A549 (cell line): ENCODE results near the gene CAP2. TPM values are rescaled to one million over a fixed set of nuclear protein-coding genes. Genes with fewer than 3 reads are reported as not detected.

Source experiments
- ATAC-seq, 2 experiments: fragments of 200-7000 bp in 1 of 2; fragments of >200 bp in 1 of 2; cut with Nextera tagmentation in 1 of 2; cut with Tn5 transposase in 1 of 2; 3 replicates each; pipeline versions ENCODE4 v1.8.0 to v1.9.1; 2018 to 2020; ENCODE audit warnings: mild to moderate bottlenecking in 1 of 2, moderate library complexity in 1 of 2
- CTCF ChIA-PET: fragments of 300-600 bp; sonication (Branson Sonifier 250); formaldehyde crosslinking; extraction: SDS; loops from one replicate; lab custom pipeline; 2021; ENCODE audit warnings: antibody characterized with exemption, inconsistent platforms; lab: Yijun Ruan, JAX
- POLR2A ChIA-PET: fragments of 350-600 bp; formaldehyde crosslinking; extraction: SDS; loops from one replicate; lab custom pipeline; 2021; ENCODE audit warnings: antibody characterized with exemption, inconsistent platforms; lab: Yijun Ruan, JAX
- DNase-seq, 2 experiments: peaks; one replicate each; pipeline versions ENCODE4 v3.0.0 to v3.0.0-alpha.2; 2011 to 2016; ENCODE audit warnings: low read depth in 1 of 2, low spot score in 1 of 2
- FAIRE-seq: peaks from 2 replicates; lab custom pipeline; 2011; peaks lifted over from hg19 to GRCh38; lab: Jason Lieb, UNC
- H3K27ac ChIP-seq, 2 experiments: fragments of >200 bp; sonication (Bioruptor Twin); formaldehyde crosslinking; 3 replicates each; pipeline ENCODE4 v1.5.1; 2016 to 2017
- H3K4me1 ChIP-seq: fragments of >200 bp; sonication (Bioruptor Twin); formaldehyde crosslinking; 3 replicates; pipeline ENCODE4 v1.6.1; 2016
- H3K4me2 ChIP-seq: fragments of >200 bp; sonication (Bioruptor Twin); formaldehyde crosslinking; 3 replicates; pipeline ENCODE4 v1.6.1; 2016
- H3K4me3 ChIP-seq: fragments of >200 bp; sonication (Bioruptor Twin); formaldehyde crosslinking; 3 replicates; pipeline ENCODE4 v1.5.1; 2016
- H3K9me3 ChIP-seq: fragments of >200 bp; sonication (Bioruptor Twin); formaldehyde crosslinking; 3 replicates; pipeline ENCODE4 v1.6.1; 2016
- CEBPB ChIP-seq, 2 experiments: fragments of >200 bp in 1 of 2; sonication (Bioruptor Twin) in 1 of 2; formaldehyde crosslinking in 1 of 2; IDR thresholded peaks; 2 replicates each; pipeline ENCODE4 v1.6.1; 2012 to 2016
- CHD4 ChIP-seq: fragments of 200-600 bp; sonication (generic); IDR thresholded peaks from 2 replicates; pipeline ENCODE4 v1.6.1; 2016; ENCODE audit warnings: antibody characterized with exemption, mild to moderate bottlenecking, borderline replicate concordance
- FOSL2 ChIP-seq, 2 experiments: fragments of 450-650 bp in 1 of 2; fragments of >200 bp in 1 of 2; sonication (Bioruptor Twin) in 1 of 2; formaldehyde crosslinking; IDR thresholded peaks; 2 replicates each; pipeline versions ENCODE4 v1.5.0 to v1.6.1; 2016 to 2020; ENCODE audit warnings: mild to moderate bottlenecking in 1 of 2, moderate library complexity in 1 of 2
- GATA3 ChIP-seq: IDR thresholded peaks from 2 replicates; pipeline ENCODE4 v1.6.1; 2012; ENCODE audit warnings: borderline replicate concordance
- HEYL ChIP-seq: fragments of 250-450 bp; sonication (Bioruptor Pico); IDR thresholded peaks from 2 replicates; pipeline ENCODE4 v1.8.0; 2021; ENCODE audit warnings: mild to moderate bottlenecking, moderate library complexity
- HOXA7 ChIP-seq: fragments of 250-450 bp; sonication (Bioruptor Pico); IDR thresholded peaks from 2 replicates; pipeline ENCODE4 v1.5.0; 2020; ENCODE audit warnings: mild to moderate bottlenecking, moderate library complexity
- KDM1A ChIP-seq: fragments of 200-600 bp; sonication (generic); IDR thresholded peaks from 2 replicates; pipeline ENCODE4 v1.6.1; 2016; ENCODE audit warnings: low read depth, mild to moderate bottlenecking
- KDM5A ChIP-seq: fragments of 200-600 bp; sonication (generic); IDR thresholded peaks from 2 replicates; pipeline ENCODE4 v1.6.1; 2016; ENCODE audit warnings: antibody characterized with exemption, mild to moderate bottlenecking
- NFE2L2 ChIP-seq: fragments of 150-350 bp; conservative IDR thresholded peaks from 2 replicates; pipeline ENCODE4 v1.6.1; 2014; ENCODE audit warnings: low read length
- POLR2A ChIP-seq: IDR thresholded peaks from 2 replicates; pipeline ENCODE4 v1.6.1; 2012; ENCODE audit warnings: mild to moderate bottlenecking, low read length
- RAD21 ChIP-seq, 2 experiments: fragments of >200 bp in 1 of 2; sonication (Bioruptor Twin) in 1 of 2; formaldehyde crosslinking in 1 of 2; IDR thresholded peaks in 1 of 2; conservative IDR thresholded peaks in 1 of 2; 2 replicates in 1 of 2; 3 replicates in 1 of 2; pipeline ENCODE4 v1.6.1; 2012 to 2018; ENCODE audit warnings: inconsistent platforms in 1 of 2
- SREBF2 ChIP-seq: fragments of 450-650 bp; IDR thresholded peaks from 2 replicates; pipeline ENCODE4 v1.6.1; 2014; ENCODE audit warnings: mild to moderate bottlenecking, moderate library complexity
- TFCP2L1 ChIP-seq: fragments of 250-450 bp; sonication (Bioruptor Pico); IDR thresholded peaks from 2 replicates; pipeline ENCODE4 v1.5.0; 2021; ENCODE audit warnings: mild to moderate bottlenecking
- WGBS: methylation state at CpG from one replicate; pipeline ENCODE4 v1.1.6; 2017; ENCODE audit errors: missing lambda C conversion rate; 5-methylcytosine and 5-hydroxymethylcytosine counted together
- polyA plus RNA-seq, 4 experiments: library from polyadenylated mRNA; depleted of rRNA in 3 of 4; stranded (reverse); fragments of >200 nt; fragmentation: RNase III in 1 of 4; extraction: RNeasy Plus Mini Kit Qiagen cat#74134 plus additional on column Dnase treatment in 1 of 4; gene quantifications; 2 replicates in 3 of 4; 3 replicates in 1 of 4; pipeline ENCODE4 v1.2.3, GENCODE V29; 2011 to 2017
- TF ChIP-seq, protein P1 (sequence below): IDR thresholded peaks from 2 replicates; pipeline ENCODE4 v1.6.1; 2012; ENCODE audit warnings: low read depth, borderline replicate concordance
- TF ChIP-seq, protein P2 (sequence below): fragments of 150-350 bp; IDR thresholded peaks from 2 replicates; pipeline ENCODE4 v1.6.1; 2014; ENCODE audit warnings: low read depth, mild to moderate bottlenecking, low read length
- TF ChIP-seq, protein P3 (sequence below): fragments of >200 bp; sonication (Bioruptor Twin); formaldehyde crosslinking; IDR thresholded peaks from 3 replicates; pipeline ENCODE4 v1.6.1; 2016
- TF ChIP-seq, protein P4 (sequence below): fragments of >200 bp; sonication (Bioruptor Twin); formaldehyde crosslinking; IDR thresholded peaks from 2 replicates; pipeline ENCODE4 v1.6.1; 2016
- TF ChIP-seq, protein P5 (sequence below): IDR thresholded peaks from 2 replicates; pipeline ENCODE4 v1.6.1; 2012

The CAP2 gene
- polyA plus RNA-seq, 2 of the 4 experiments (the other 2 are of a cell fraction): 27.2 to 43.3 TPM

DNA sequence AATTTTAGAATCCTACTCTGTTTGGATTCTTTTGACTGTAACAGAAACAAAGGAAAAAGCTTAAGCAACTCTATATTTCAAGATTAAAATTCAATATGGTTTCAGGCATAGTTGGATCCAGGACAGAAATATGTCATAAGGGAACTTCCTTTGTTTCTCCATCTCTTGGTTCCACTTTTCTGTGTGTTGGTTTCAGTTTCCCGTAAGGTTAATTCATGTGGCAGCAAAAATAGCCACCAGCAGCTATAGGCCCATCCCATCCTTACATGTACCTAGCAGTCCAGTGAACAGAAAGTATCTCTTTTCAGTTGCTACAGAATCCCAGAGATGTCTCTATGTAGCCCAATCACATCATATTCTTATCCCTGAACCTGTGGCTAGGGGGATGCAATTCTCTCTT lies 197.9 kb downstream of the CAP2 start:
- TF ChIP-seq, protein P1, sequence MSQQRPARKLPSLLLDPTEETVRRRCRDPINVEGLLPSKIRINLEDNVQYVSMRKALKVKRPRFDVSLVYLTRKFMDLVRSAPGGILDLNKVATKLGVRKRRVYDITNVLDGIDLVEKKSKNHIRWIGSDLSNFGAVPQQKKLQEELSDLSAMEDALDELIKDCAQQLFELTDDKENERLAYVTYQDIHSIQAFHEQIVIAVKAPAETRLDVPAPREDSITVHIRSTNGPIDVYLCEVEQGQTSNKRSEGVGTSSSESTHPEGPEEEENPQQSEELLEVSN: no peak
- TF ChIP-seq, protein P2, sequence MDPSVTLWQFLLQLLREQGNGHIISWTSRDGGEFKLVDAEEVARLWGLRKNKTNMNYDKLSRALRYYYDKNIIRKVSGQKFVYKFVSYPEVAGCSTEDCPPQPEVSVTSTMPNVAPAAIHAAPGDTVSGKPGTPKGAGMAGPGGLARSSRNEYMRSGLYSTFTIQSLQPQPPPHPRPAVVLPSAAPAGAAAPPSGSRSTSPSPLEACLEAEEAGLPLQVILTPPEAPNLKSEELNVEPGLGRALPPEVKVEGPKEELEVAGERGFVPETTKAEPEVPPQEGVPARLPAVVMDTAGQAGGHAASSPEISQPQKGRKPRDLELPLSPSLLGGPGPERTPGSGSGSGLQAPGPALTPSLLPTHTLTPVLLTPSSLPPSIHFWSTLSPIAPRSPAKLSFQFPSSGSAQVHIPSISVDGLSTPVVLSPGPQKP: no peak
- TF ChIP-seq GATA3: no peak
- TF ChIP-seq HOXA7 (CRISPR knock-in tag): no peak
- no peak for TF ChIP-seq RAD21 (conservative IDR thresholded peaks at IDR 0.05 in 1 of 2, IDR thresholded peaks at IDR 0.05 in 1 of 2)
- no peak for TF ChIP-seq FOSL2 (IDR thresholded peaks at IDR 0.05)
- no peak for TF ChIP-seq FOSL2 (CRISPR knock-in tag; IDR thresholded peaks at IDR 0.05)
- TF ChIP-seq SREBF2: no peak
- TF ChIP-seq NFE2L2: no peak
- TF ChIP-seq, protein P3, sequence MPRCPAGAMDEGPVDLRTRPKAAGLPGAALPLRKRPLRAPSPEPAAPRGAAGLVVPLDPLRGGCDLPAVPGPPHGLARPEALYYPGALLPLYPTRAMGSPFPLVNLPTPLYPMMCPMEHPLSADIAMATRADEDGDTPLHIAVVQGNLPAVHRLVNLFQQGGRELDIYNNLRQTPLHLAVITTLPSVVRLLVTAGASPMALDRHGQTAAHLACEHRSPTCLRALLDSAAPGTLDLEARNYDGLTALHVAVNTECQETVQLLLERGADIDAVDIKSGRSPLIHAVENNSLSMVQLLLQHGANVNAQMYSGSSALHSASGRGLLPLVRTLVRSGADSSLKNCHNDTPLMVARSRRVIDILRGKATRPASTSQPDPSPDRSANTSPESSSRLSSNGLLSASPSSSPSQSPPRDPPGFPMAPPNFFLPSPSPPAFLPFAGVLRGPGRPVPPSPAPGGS: no peak
- no peak for TF ChIP-seq POLR2A
- no peak for TF ChIP-seq KDM1A
- TF ChIP-seq, protein P4, sequence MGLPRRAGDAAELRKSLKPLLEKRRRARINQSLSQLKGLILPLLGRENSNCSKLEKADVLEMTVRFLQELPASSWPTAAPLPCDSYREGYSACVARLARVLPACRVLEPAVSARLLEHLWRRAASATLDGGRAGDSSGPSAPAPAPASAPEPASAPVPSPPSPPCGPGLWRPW: no peak
- ChIA-PET CTCF (no interaction called here), POLR2A (no interaction called here)
- FAIRE-seq (no peak), DNase-seq (no peak), ATAC-seq (no peak)
- WGBS: 86% methylated on average over 1 of the region's 1 CpG
- no peak overlapping the region for H3K4me2 ChIP-seq
- no peaks in the 10 kb centered on the region for H3K9me3 ChIP-seq
- no peak overlapping the region for H3K4me3 ChIP-seq
- H3K27ac ChIP-seq: no peak overlapping the region
- H3K4me1 ChIP-seq: 0 out of 3 replicates have a peak, but pooled peaks cover 8% of the 10 kb centered on the region

DNA sequence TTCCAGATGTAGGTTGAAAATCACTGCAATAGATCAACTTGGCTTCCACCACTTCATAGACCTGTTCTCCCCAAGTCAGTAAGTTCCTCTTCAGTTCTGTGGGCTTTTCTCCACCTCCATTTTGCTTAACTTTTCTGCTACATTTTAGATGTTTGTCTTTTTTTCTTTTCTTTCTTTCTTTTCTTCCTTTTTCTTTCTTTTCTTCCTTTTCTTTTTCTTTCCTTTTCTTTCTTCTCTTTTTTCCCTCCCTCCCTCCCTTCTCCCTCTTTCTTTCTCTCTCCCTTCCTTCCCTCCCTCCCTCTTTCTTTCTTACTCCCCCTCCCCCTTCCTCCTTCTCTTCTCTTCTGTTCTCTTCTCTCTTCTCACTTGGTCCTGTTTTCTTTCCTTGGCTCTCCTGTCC lies 199.9 kb downstream of the CAP2 start:
- ChIA-PET POLR2A (no interaction called here), CTCF (interaction anchor here (0.7 kb wide), 1 partner anchor 9 kb away, joined by 3 read pairs; no protein-coding TSS in a partner anchor)
- DNase-seq: no peak
- H3K4me2 ChIP-seq: no peak overlapping the region
- no peak for ATAC-seq
- FAIRE-seq: no peak
- 0 out of 3 replicates have a peak, but pooled peaks cover 8% of the 10 kb centered on the region for H3K4me1 ChIP-seq
- H3K27ac ChIP-seq: no peak overlapping the region
- no peak overlapping the region for H3K4me3 ChIP-seq
- no peaks in the 10 kb centered on the region for H3K9me3 ChIP-seq
- TF ChIP-seq KDM5A (no peak), CHD4 (no peak)

DNA sequence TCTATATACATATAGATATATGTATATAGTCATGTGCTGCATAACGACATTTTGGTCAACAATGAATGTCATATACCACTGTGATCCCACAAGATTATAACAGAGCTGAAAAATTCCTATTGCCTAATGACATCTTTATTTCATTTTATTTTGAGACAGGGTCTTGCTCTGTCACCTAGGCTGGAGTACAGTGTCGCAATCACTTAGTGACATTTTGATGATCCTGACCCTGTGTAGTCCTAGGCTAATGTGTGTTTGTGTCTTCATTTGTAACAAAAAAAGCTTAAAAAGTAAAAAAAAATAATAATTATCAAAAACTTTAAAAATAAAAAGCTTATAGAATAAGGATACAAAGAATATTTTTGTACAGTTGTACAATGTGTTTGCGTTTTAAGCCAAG lies 202.7 kb downstream of the CAP2 start:
- TF ChIP-seq HEYL (no peak), CEBPB (IDR thresholded peaks at IDR 0.05) (0 out of 4 replicates have a peak, but pooled peaks of 1 of the 2 experiments have one; percentile 7)
- no peaks in the 10 kb centered on the region for H3K9me3 ChIP-seq
- DNase-seq: no peak
- 89% methylated on average over 3 of the region's 3 CpGs for WGBS
- POLR2A ChIA-PET: no interaction called here
- no peak overlapping the region for H3K4me2 ChIP-seq
- no peaks in the 10 kb centered on the region for H3K4me1 ChIP-seq
- FAIRE-seq: no peak
- H3K4me3 ChIP-seq: no peak overlapping the region
- no peak for ATAC-seq
- CTCF ChIA-PET: interaction anchor here (1.8 kb wide), 1 partner anchor 11 kb away, joined by 4 read pairs; no protein-coding TSS in a partner anchor
- H3K27ac ChIP-seq: no peak overlapping the region

DNA sequence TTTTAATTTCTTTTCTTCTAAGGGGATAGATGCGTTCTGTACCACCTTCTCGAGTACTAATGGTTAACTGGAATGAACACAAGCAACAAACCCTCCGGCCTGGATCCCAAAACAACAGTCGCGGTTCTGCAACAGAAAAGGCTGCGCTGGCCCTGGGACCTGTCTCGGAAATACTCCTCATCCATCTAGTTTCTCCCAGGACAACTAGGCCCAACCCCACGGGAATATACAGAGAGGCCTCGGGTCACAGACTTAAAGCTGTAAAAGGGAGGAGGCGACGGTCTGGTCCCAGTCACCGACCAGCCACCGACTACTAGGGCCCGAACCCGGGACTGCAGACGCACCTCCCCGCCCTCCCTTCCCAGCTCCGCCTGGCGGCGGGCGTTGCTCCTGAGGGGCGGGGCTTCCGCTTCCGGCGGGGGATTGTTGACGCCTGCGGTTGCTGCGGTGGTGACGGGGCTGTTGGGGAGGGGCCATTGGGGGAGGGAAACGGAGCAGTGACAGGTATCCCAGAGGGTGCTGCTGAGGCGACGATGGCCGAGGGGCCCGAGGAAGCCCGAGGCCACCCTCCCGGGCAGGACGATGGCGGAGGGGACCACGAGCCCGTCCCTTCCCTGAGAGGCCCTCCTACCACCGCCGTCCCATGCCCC lies 206.6 kb downstream of the CAP2 start, which contains the start of gene FAM8A1:
TSS of gene FAM8A1 (plus strand) at position 426 of the 650 bp plus-strand sequence. CDS start at position 534, 108 bp downstream.
- POLR2A ChIA-PET: interaction anchor here (0.7 to 1.0 kb wide), 2 partner anchors 11 to 202 kb away, joined by 6 to 8 read pairs; no protein-coding TSS in a partner anchor
- Histone ChIP-seq H3K4me1 (peaks cover 21% of the 10 kb centered on the region; the same call in 2 of the 3 replicates), H3K9me3 (no peaks in the 10 kb centered on the region), H3K27ac (peak within 1 kb of the TSS; percentile 69 to 92), H3K4me2 (peak within 1 kb of the TSS; percentile 80), H3K4me3 (peak within 1 kb of the TSS; percentile 99)
- FAIRE-seq: no peak
- CTCF ChIA-PET: interaction anchor here (1.4 kb wide), 1 partner anchor 11 kb away, joined by 3 read pairs; no protein-coding TSS in a partner anchor
- ATAC-seq: peak; percentile 91 to 93
- TF ChIP-seq POLR2A: peak; percentile 42; the same call in 1 of the 2 replicates
- TF ChIP-seq, protein P1: no peak
- no peak for TF ChIP-seq TFCP2L1
- TF ChIP-seq, protein P5, sequence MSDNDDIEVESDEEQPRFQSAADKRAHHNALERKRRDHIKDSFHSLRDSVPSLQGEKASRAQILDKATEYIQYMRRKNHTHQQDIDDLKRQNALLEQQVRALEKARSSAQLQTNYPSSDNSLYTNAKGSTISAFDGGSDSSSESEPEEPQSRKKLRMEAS: peak; percentile 65
- 16% methylated on average over 8 of the region's 42 CpGs for WGBS
- DNase-seq: peak; percentile 71 to 85
